Measurements from ENCODE around the gene PEDS1. TPM values are rescaled to one million over a fixed set of nuclear protein-coding genes. Genes with fewer than 3 reads are reported as not detected.
A peak's percentile ranks its signal among the peaks of the same experiment; 100 is the strongest.

The PEDS1 gene
- total RNA-seq, 1 donor from 2014 or later: 31.3 TPM

- H3K9me3 ChIP-seq: no peaks in the 10 kb centered on the region
- DNase-seq (no peak), ATAC-seq (no peak)
- no peak overlapping the region for H3K4me3 ChIP-seq
- H3K27ac ChIP-seq: no peak overlapping the region
- TF ChIP-seq, protein P1, sequence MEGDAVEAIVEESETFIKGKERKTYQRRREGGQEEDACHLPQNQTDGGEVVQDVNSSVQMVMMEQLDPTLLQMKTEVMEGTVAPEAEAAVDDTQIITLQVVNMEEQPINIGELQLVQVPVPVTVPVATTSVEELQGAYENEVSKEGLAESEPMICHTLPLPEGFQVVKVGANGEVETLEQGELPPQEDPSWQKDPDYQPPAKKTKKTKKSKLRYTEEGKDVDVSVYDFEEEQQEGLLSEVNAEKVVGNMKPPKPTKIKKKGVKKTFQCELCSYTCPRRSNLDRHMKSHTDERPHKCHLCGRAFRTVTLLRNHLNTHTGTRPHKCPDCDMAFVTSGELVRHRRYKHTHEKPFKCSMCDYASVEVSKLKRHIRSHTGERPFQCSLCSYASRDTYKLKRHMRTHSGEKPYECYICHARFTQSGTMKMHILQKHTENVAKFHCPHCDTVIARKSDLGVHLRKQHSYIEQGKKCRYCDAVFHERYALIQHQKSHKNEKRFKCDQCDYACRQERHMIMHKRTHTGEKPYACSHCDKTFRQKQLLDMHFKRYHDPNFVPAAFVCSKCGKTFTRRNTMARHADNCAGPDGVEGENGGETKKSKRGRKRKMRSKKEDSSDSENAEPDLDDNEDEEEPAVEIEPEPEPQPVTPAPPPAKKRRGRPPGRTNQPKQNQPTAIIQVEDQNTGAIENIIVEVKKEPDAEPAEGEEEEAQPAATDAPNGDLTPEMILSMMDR (IDR thresholded peaks at IDR 0.05): no peak
- H3K36me3 ChIP-seq: peaks cover 59% of the 10 kb centered on the region
- intact Hi-C loops (cut with DNase I): no loop called here
- H3K27me3 ChIP-seq: no peaks in the 10 kb centered on the region
- H3K4me1 ChIP-seq: peaks cover 7% of the 10 kb centered on the region
Observed at GRCh38 chr20:50133041-50133440, 20.5 kb downstream of the PEDS1 start.

DNA sequence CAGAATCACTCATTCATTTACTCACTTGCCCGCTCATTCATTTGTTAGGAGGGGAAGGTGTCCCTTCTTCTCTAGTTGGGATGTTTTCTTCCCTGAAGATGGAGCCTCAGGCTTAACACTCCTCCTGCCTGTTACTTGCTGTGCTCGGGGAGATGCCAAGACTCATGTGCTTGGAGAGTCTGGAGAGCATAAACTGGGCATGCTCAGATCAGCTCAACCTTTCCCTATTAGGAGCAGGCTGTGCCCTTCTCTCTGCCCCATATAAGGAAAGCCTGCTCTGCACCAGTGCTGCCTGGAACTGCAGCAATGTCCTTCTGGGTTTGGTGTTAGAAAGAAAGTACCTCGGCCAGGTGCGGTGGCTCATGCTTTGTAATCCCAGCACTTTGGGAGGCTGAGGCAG, 22.5 kb downstream of the PEDS1 start:
- DNase-seq: no peak
- intact Hi-C loops (cut with DNase I): no loop called here
- Histone ChIP-seq H3K9me3 (no peaks in the 10 kb centered on the region), H3K4me1 (no peaks in the 10 kb centered on the region), H3K27ac (no peak overlapping the region), H3K27me3 (no peaks in the 10 kb centered on the region), H3K36me3 (peaks cover 74% of the 10 kb centered on the region), H3K4me3 (no peak overlapping the region)
- ATAC-seq: peak; percentile 64
- TF ChIP-seq, protein P1 (IDR thresholded peaks at IDR 0.05): no peak

DNA sequence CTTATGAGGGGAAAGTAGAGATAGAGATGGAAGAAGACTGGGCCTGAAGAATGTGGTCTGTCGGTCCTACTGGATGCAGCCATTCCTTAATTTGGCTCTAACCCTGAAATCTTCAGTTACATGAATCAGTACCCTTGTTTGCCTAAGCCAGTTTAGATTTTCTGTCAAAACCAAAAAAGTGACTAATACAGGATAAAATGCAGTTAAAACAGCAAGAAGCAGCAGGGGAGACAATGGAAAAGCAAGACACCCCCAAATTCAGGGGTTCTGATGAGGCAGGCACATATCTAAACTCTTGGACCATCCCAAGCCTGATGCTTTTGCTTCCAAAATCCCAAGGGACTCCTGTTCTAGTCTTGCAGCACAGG, 23.2 kb downstream of the PEDS1 start:
- no peak for DNase-seq
- Histone ChIP-seq H3K27ac (no peak overlapping the region), H3K9me3 (no peaks in the 10 kb centered on the region), H3K36me3 (peaks cover 76% of the 10 kb centered on the region), H3K27me3 (no peaks in the 10 kb centered on the region), H3K4me1 (no peaks in the 10 kb centered on the region), H3K4me3 (no peak overlapping the region)
- TF ChIP-seq, protein P1 (IDR thresholded peaks at IDR 0.05): no peak
- ATAC-seq: no peak
- intact Hi-C loops (cut with DNase I): no loop called here

GRCh38 chr20:50129662-50130355, 23.7 kb downstream of the PEDS1 start:
- intact Hi-C loops (cut with DNase I): no loop called here
- Histone ChIP-seq H3K27ac (no peak overlapping the region), H3K9me3 (no peaks in the 10 kb centered on the region), H3K4me3 (no peak overlapping the region), H3K4me1 (no peaks in the 10 kb centered on the region), H3K36me3 (peaks cover 78% of the 10 kb centered on the region), H3K27me3 (no peaks in the 10 kb centered on the region)
- TF ChIP-seq, protein P1 (IDR thresholded peaks at IDR 0.05): no peak
- ATAC-seq (no peak), DNase-seq (no peak)

DNA sequence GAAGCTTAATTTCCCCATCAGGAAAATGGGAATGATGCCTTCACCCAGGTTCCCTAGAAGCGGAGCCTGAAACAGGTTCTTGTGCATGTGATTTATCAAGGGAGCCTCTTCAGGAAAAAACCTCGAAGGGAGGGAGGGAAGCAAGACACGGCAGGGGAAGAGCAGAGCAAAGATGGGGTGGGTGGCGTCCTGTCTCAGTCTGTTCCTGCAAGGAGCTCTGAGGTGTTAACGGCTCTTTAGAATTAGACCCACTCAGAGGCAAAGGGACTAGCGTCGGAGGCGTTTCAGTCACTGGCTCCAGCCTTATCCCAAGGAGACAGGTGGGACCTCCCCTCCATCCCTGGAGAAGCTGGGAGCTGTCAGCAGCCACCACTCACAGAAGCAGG, 25.0 kb downstream of the PEDS1 start:
- TF ChIP-seq, protein P1 (IDR thresholded peaks at IDR 0.05): no peak
- no peaks in the 10 kb centered on the region for H3K9me3 ChIP-seq
- intact Hi-C loops (cut with DNase I): no loop called here
- H3K4me3 ChIP-seq: no peak overlapping the region
- no peak for DNase-seq
- H3K36me3 ChIP-seq: peaks cover 78% of the 10 kb centered on the region
- no peak for ATAC-seq
- H3K4me1 ChIP-seq: no peaks in the 10 kb centered on the region
- no peaks in the 10 kb centered on the region for H3K27me3 ChIP-seq
- no peak overlapping the region for H3K27ac ChIP-seq

All from upper lobe of right lung (tissue), 1 donor.